GM13976 (cell line): ENCODE measurements around the gene FGF14.
A peak's percentile ranks its signal among the peaks of the same experiment; 100 is the strongest.
"Not testable (repeated sequence)": the region's sequence is repeated elsewhere in the genome, so short reads cannot be mapped to it uniquely, and the experiment has no call there.

ENCODE experiments used
- DNase-seq: peaks from one replicate; pipeline ENCODE4 v3.0.0; 2012; ENCODE audit warnings: low spot score
- in situ Hi-C: fragments of 300-500 bp; cut with MboI; formaldehyde crosslinking; loops from one replicate; pipeline ENCODE4 v1.12.0; 2022; ENCODE audit warnings: low sequenced_read_pairs, mixed read lengths, inconsistent platforms; ENCODE audit not compliant: unreplicated experiment
- TF ChIP-seq, protein P1 (sequence below): IDR thresholded peaks from 2 replicates; pipeline ENCODE4 v1.5.1; 2012; ENCODE audit warnings: borderline replicate concordance, mild to moderate bottlenecking; ENCODE audit not compliant: insufficient read depth; ENCODE audit errors: extremely low read depth, missing control alignments, control extremely low read depth

FGF14 gene

DNA sequence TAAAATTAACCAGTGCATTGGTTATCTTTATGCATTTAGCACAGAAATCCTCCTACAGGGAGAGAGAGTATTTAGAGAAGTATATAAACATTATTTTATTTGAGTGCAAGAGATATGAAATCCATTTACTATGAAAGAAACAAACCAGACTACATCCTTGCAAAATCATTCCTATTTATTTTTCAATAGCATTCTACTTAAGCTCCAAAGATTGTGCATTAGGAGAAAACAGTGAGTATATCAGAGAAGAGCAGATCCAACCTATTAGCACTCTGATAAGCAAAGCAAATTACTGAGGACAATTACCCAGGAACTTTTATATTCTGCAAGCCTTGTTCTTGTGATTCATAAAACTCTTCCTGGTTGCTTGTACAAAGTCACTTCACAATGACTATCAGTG, 256.1 kb downstream of the FGF14 start:
- in situ Hi-C loops: no loop called here

DNA sequence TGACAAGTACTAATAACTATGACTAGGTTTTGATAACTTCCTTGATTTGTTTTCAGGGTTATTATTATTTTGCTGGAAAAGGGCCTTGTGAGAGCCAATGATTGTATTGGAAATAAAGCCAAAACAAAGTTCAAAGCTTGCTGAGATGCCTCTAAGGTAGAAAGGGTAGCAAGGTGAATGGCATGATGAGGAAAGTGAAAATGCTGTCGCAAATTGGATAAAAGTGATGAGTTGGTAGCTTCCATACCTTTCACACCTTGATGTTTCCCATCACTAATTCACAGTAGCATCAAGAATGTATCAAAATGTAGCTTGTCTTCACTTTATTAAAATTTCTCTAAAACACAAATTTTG, 259.4 kb downstream of the FGF14 start:
- in situ Hi-C loops: no loop called here
- TF ChIP-seq, protein P1, sequence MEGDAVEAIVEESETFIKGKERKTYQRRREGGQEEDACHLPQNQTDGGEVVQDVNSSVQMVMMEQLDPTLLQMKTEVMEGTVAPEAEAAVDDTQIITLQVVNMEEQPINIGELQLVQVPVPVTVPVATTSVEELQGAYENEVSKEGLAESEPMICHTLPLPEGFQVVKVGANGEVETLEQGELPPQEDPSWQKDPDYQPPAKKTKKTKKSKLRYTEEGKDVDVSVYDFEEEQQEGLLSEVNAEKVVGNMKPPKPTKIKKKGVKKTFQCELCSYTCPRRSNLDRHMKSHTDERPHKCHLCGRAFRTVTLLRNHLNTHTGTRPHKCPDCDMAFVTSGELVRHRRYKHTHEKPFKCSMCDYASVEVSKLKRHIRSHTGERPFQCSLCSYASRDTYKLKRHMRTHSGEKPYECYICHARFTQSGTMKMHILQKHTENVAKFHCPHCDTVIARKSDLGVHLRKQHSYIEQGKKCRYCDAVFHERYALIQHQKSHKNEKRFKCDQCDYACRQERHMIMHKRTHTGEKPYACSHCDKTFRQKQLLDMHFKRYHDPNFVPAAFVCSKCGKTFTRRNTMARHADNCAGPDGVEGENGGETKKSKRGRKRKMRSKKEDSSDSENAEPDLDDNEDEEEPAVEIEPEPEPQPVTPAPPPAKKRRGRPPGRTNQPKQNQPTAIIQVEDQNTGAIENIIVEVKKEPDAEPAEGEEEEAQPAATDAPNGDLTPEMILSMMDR: no peak

More for the DNA sequence above, 256.1 kb downstream of the FGF14 start:
- DNase-seq: no peak
- TF ChIP-seq, protein P1: no peak

DNA sequence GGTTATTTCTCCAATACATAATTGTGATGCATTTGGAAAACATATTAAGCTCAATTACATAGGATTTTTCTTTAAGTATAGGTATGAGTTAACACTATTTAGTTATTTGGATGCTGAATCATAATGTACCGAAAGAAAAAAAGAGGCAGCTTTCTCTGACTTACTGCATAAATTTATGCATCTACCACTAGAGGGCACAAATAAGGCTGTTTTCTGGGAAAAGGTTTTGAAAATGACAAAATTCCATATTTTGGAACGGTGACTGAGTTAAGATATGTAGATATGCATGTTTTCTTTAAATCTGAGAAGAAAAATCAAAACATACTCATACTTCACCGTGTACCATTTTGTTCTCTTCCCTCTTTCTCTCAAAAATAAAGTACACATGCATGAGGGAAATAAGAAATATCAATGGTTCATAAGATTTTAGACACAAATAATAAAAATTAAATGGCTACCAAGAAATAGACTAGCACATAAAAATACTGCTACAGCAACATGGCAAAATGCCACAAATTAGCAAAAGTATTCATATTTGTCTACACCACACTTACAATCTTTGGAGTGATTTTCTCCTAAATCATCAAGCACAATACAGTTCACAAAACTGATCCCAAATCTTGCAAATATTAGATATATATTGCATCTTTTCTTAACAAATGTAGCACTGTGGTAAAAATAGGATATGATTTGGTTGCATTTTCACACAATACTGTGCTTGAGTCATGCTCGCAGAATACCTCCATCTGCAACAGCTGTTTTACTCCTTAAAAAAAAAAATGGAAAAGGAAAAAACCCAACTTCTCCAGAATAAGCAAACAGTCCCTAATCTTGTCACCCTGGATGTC, 260.0 kb downstream of the FGF14 start:
- peak; percentile 15 for DNase-seq
- in situ Hi-C loops: no loop called here
- TF ChIP-seq, protein P1: no peak

More for the DNA sequence above, 259.4 kb downstream of the FGF14 start:
- no peak for DNase-seq

DNA sequence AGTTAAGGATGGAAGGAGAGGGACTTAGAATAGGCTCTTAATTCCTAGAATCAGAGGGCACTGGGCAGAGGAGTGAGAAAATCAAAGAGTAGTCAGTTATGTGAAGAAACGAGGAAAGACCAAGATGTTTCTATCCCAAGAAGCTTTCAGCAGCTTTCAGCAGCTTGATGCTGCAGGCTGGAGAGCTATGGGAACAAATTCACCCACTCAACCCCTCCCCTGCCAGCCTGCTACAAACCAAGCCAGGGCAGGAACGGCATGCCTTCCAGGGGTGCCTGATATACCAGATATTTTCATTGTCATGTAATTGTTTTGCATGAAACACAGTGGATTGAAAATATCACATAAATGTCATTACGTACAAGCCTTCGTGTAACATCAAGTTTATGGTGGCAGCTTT, 262.2 kb downstream of the FGF14 start:
- no peak for DNase-seq
- in situ Hi-C loops: no loop called here
- TF ChIP-seq, protein P1: no peak

DNA sequence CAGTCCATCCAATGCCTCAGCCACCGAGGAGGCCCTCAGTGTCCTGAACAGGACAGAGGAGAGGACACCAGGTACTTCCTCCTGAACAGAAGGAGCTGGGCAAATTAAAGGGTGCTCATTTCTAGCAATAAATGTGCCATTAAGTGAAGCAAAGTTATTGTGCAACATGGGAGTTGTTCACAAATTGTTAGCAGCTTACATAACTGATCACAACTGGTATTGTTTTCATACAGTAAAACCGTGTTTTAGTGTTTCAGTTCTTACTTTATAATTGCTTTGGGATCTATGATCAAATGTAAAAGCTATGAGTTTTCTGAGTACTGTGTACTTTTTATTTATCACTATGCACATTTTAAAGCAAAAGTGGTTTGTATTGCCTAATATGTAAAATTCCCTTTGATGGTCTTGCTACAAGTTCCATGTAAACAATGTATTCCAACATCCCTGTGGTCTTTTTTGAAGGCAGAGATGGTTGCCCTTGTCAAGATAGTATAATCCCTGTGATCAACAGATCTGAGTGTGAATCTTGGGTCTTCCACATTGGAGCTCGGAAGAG, 263.1 kb downstream of the FGF14 start:
- TF ChIP-seq, protein P1: no peak
- in situ Hi-C loops: no loop called here
- DNase-seq: no peak

DNA sequence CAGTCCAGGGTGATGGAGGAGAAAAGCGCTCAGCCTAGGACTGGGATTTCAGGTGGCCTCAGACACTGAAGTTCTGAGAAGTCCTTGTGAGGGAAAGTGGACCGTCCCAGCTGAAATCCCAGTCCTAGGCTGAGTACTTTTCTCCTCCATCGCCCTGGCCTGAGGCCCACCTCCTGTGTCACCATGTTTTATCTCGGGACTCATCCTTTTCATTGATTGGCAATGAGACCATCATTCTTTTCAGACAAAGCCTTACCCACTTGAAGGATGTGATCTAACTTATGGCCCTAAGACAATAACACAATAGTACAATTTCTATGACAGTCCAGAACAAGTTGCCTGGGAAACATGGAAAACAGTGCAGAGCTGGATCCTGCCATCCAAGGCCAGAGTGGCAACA, 263.9 kb downstream of the FGF14 start:
- DNase-seq, in situ Hi-C loops: not testable (repeated sequence)

DNA sequence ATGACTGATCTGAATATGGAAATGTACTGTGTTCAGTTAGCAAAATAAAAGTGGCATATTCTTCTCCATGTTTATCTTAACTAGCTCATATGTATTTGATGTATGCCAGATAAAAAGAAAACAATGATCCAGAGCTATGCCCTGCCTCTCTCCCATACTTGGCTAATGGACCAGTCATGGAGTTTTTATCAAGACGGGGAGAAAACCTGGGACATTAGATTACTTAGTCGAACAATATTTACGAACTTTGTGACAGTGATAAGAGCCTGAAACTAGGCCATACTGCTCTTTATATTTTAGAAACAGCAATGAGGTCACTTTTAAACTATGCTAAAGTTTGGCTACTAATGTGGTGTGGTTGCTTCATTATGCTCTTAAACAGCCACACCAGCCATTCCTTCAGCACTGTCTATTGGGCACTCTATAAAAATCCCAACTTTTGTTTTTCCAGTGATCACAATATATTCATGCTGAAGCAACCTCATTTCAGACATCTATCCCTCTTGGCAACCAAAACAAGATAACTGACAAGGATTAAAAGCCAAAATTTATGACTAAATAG, 265.0 kb downstream of the FGF14 start:
- DNase-seq: no peak
- TF ChIP-seq, protein P1: no peak
- in situ Hi-C loops: no loop called here
